ENCODE data around the gene HKDC1.

The HKDC1 gene

GRCh38 chr10:69315610-69316312 is 95.6 kb downstream of the HKDC1 start:
- no peak for DNase-seq
- intact Hi-C loops (cut with DNase I), result loop anchor here (5.0 kb wide), 1 partner anchor 73 kb away; no protein-coding TSS in a partner anchor

GRCh38 chr10:69316313-69317059 is 96.4 kb downstream of the HKDC1 start:
- intact Hi-C loops (cut with DNase I), result loop anchor here (5.0 kb wide), 1 partner anchor 74 kb away; no protein-coding TSS in a partner anchor

More at GRCh38 chr10:69316313-69317059, 96.4 kb downstream of the HKDC1 start:
- DNase-seq, result peak in 1 of 10 donors; percentile 62
